ENCODE data around the gene LPA.
"Not testable (repeated sequence)": the region's sequence is repeated elsewhere in the genome, so short reads cannot be mapped to it uniquely, and the experiment has no call there.

DNA sequence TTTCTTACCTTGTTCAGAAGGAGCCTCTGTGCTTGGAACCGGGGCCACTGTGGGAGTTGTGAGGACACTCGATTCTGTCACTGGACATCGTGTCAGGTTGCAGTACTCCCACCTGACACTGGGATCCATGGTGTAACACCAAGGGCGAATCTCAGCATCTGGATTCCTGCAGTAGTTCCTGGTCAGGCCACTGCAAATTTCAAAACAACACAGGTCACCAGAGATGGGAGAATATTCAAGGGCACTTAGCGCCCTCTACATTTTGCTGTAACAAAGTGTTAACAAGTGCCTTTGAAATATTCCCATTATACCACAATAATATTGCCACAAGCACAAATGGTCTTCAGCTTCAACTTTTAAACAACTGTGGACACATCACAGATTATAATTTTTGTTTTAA is 85.6 kb downstream of the LPA start:
- TF ChIP-seq, protein P1, sequence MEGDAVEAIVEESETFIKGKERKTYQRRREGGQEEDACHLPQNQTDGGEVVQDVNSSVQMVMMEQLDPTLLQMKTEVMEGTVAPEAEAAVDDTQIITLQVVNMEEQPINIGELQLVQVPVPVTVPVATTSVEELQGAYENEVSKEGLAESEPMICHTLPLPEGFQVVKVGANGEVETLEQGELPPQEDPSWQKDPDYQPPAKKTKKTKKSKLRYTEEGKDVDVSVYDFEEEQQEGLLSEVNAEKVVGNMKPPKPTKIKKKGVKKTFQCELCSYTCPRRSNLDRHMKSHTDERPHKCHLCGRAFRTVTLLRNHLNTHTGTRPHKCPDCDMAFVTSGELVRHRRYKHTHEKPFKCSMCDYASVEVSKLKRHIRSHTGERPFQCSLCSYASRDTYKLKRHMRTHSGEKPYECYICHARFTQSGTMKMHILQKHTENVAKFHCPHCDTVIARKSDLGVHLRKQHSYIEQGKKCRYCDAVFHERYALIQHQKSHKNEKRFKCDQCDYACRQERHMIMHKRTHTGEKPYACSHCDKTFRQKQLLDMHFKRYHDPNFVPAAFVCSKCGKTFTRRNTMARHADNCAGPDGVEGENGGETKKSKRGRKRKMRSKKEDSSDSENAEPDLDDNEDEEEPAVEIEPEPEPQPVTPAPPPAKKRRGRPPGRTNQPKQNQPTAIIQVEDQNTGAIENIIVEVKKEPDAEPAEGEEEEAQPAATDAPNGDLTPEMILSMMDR (IDR thresholded peaks at IDR 0.05), result not testable (repeated sequence)
- TF ChIP-seq POLR2A, POLR2AphosphoS5, EP300 (IDR thresholded peaks at IDR 0.05): not testable (repeated sequence)

Data from suprapubic skin (tissue), 4 donors.